Osteocyte (in vitro differentiated cells): ENCODE measurements around the gene CCDC88C. TPM values are rescaled to one million over a fixed set of nuclear protein-coding genes. Genes with fewer than 3 reads are reported as not detected.

Experiments
- DNase-seq: peaks from one replicate; pipeline ENCODE4 v3.0.0; 2021; ENCODE audit warnings: mixed read lengths; ENCODE audit not compliant: unreplicated experiment; ENCODE audit errors: extremely low spot score
- H3K27ac Mint-ChIP-seq: one replicate; pipeline ENCODE4 v1.8.0; 2021; ENCODE audit warnings: mild to moderate bottlenecking, mixed read lengths; ENCODE audit not compliant: unreplicated experiment
- H3K27me3 Mint-ChIP-seq: one replicate; pipeline ENCODE4 v1.8.0; 2021; ENCODE audit warnings: mixed read lengths; ENCODE audit not compliant: unreplicated experiment
- H3K36me3 Mint-ChIP-seq: one replicate; pipeline ENCODE4 v1.8.0; 2021; ENCODE audit warnings: mixed read lengths; ENCODE audit not compliant: unreplicated experiment
- H3K4me1 Mint-ChIP-seq: one replicate; pipeline ENCODE4 v1.8.0; 2021; ENCODE audit warnings: mixed read lengths; ENCODE audit not compliant: unreplicated experiment
- H3K4me3 Mint-ChIP-seq: one replicate; pipeline ENCODE4 v1.8.0; 2021; ENCODE audit warnings: mild to moderate bottlenecking, moderate library complexity, mixed read lengths; ENCODE audit not compliant: unreplicated experiment
- H3K9me3 Mint-ChIP-seq: one replicate; pipeline ENCODE4 v1.8.0; 2021; ENCODE audit warnings: mixed read lengths; ENCODE audit not compliant: unreplicated experiment
- total RNA-seq: library from RNA; stranded (reverse); gene quantifications from 2 replicates; pipeline ENCODE4 v1.2.1, GENCODE V29; 2021
- TF ChIP-seq, protein P1 (sequence below): fragments of 200-600 bp; sonication (generic); IDR thresholded peaks from 2 replicates; pipeline ENCODE4 v1.5.0; 2021; ENCODE audit warnings: antibody characterized with exemption, mild to moderate bottlenecking, moderate library complexity

The CCDC88C gene
- total RNA-seq, 1 donor from 2014 or later: 1.4 TPM

DNA sequence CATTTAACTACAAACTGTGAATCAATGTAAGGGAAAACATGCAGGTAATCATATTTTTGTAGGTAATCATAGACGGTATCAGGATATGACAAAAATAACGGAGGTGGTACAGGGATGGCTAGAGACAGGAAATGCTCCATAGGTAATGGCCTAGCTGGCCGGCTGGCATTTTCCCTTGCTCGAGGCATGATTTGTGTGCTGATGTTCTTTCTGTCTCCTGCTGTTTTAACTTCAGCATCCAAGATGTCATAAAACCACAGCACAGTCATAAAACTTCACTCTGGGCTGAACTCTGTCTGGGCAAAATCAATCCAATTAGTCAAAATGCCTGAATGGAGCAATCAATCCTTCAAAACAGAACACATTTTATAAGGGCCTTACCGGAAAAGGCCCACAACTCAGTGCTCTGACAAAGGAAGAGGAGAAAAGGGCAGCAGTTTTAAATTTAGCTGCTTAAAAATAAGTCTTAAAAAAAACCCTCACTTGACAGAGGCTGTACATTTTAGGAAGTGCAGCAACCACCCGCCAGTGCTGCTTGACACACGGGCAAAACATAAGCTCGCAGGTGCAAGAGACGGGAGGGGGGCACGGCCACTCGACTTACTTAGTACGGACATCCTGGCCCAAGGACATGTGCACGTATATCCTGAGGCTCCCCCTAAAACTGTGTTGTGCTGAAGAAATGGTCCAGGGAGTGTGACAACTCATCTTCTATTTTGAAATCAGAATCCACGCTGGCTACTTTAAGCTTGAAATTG is 132.7 kb downstream of the CCDC88C start:
- TF ChIP-seq, protein P1, sequence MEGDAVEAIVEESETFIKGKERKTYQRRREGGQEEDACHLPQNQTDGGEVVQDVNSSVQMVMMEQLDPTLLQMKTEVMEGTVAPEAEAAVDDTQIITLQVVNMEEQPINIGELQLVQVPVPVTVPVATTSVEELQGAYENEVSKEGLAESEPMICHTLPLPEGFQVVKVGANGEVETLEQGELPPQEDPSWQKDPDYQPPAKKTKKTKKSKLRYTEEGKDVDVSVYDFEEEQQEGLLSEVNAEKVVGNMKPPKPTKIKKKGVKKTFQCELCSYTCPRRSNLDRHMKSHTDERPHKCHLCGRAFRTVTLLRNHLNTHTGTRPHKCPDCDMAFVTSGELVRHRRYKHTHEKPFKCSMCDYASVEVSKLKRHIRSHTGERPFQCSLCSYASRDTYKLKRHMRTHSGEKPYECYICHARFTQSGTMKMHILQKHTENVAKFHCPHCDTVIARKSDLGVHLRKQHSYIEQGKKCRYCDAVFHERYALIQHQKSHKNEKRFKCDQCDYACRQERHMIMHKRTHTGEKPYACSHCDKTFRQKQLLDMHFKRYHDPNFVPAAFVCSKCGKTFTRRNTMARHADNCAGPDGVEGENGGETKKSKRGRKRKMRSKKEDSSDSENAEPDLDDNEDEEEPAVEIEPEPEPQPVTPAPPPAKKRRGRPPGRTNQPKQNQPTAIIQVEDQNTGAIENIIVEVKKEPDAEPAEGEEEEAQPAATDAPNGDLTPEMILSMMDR: no peak
- Mint-ChIP-seq H3K36me3 (peaks cover 2% of the 10 kb centered on the region), H3K4me3 (no peak overlapping the region), H3K4me1 (peaks cover 21% of the 10 kb centered on the region), H3K27me3 (no peaks in the 10 kb centered on the region), H3K9me3 (no peaks in the 10 kb centered on the region), H3K27ac (no peak overlapping the region)
- no peak for DNase-seq

DNA sequence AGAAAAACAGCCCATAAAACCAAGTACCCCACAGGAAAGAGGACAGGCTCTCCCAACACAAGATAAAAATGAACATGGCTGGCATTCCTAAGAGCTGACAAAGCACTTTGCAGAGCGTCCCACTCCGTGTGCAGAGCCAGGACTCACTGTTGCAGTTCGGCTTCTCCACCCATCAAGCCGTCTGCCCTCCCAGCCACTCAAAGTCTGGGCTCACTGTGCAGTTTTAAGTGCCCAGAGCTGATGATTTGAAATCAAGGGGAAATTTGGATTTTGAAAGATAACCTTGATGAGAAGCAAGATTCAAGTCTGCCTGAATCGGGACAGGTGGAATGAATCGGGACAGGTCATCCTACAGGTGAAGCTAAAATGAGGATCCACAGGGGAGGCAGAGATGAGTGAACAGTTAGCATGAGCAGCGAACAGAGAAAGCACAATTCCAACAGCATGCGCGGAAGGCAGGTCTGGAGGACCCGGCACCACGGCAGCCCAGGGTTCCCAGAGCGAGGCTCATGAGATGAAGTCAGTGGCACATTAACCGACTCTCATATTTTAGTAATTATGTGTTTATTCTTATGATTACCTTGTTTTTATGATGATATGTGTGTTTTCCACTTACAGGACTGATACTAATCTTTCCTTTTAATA is 133.4 kb downstream of the CCDC88C start:
- Mint-ChIP-seq H3K36me3 (peaks cover 2% of the 10 kb centered on the region), H3K4me1 (peaks cover 21% of the 10 kb centered on the region), H3K4me3 (no peak overlapping the region), H3K27me3 (no peaks in the 10 kb centered on the region), H3K9me3 (no peaks in the 10 kb centered on the region), H3K27ac (peak overlapping the region; percentile 52)
- TF ChIP-seq, protein P1: no peak
- DNase-seq: no peak

GRCh38 chr14:91283666-91284065 is 134.0 kb downstream of the CCDC88C start:
- H3K4me1 Mint-ChIP-seq: peaks cover 21% of the 10 kb centered on the region
- TF ChIP-seq, protein P1: no peak
- peaks cover 2% of the 10 kb centered on the region for H3K36me3 Mint-ChIP-seq
- peak overlapping the region; percentile 52 for H3K27ac Mint-ChIP-seq
- no peak overlapping the region for H3K4me3 Mint-ChIP-seq
- no peaks in the 10 kb centered on the region for H3K9me3 Mint-ChIP-seq
- no peak for DNase-seq
- no peaks in the 10 kb centered on the region for H3K27me3 Mint-ChIP-seq

- TF ChIP-seq, protein P1: no peak
- Mint-ChIP-seq H3K36me3 (peaks cover 2% of the 10 kb centered on the region), H3K27ac (no peak overlapping the region), H3K9me3 (no peaks in the 10 kb centered on the region), H3K4me1 (peaks cover 21% of the 10 kb centered on the region), H3K27me3 (no peaks in the 10 kb centered on the region), H3K4me3 (no peak overlapping the region)
- no peak for DNase-seq
Observed at GRCh38 chr14:91282954-91283645, 134.5 kb downstream of the CCDC88C start.

DNA sequence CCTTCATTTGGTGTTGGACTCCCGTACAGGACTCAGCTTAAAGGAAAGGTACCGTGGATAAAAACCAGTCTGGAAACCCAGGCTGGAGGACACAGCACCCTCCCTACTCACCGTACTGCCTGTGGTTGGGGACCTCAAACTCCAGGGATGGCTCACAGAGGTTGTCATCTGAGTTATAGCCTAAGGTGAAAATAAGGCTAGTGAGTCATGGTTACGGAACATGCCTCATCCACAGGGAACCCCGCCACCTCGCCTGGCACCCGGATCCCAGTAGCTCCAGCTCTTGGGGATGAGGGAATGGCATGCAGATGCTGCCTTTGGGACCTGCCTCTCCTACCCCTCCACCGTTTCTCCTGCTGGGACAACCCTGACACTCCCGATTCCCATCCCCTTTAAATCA is 136.3 kb downstream of the CCDC88C start:
- H3K27me3 Mint-ChIP-seq: no peaks in the 10 kb centered on the region
- H3K9me3 Mint-ChIP-seq: no peaks in the 10 kb centered on the region
- no peak overlapping the region for H3K27ac Mint-ChIP-seq
- peaks cover 2% of the 10 kb centered on the region for H3K36me3 Mint-ChIP-seq
- no peak for DNase-seq
- H3K4me3 Mint-ChIP-seq: no peak overlapping the region
- TF ChIP-seq, protein P1: no peak
- peaks cover 21% of the 10 kb centered on the region for H3K4me1 Mint-ChIP-seq
